HG03558 (cell line): Measurements from ENCODE around the gene MED27.

Source experiments
- ATAC-seq: cut with Tn5 transposase; IDR thresholded peaks from one replicate; pipeline ENCODE4 v1.9.1; 2021; ENCODE audit warnings: moderate number of reproducible peaks; ENCODE audit not compliant: unreplicated experiment; ENCODE audit errors: extremely low read depth

MED27 gene

GRCh38 chr9:132044176-132044875 is 35.3 kb downstream of the MED27 start:
- no peak for ATAC-seq

DNA sequence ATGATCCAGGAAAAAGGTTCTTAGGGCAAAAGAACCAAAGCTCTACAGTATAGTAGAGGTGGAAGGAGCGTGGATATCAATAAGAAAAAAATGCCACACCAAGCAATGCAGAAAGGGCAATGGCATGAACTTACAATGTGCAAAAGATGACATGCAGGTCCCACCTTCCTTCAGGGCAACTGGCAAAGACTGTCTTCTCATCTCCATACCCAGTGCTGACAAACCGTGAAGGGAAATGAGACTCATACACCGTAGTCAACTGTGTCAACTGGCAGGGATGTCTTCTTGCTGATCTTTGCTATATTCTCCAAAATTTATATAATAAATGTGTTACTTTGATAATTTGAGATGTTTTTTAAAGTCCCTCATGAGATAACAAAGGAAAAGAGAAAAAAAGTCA is 36.0 kb downstream of the MED27 start:
- ATAC-seq = no peak

- no peak for ATAC-seq
Measured at GRCh38 chr9:132042324-132042723, 37.3 kb downstream of the MED27 start.

GRCh38 chr9:132041798-132042197 is 37.9 kb downstream of the MED27 start:
- no peak for ATAC-seq

DNA sequence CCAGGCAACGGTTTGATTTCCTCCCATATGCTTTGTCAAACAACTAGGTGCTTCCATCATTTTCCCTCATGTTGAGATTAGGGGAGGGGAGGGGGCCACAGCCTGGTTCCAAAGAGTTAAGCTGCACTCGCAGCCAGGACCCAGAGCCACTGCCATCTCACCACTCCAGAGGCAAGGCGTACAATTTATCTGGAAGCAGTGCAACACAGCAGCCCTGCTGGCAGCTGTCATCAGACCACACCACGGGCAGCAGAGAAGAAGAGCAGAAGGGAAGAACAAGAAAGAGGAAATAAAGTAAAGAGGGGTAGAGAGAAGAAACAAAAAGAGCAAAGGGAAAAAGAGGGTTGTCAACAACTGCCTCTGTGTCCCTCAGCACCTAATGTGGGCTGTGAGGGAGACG is 38.9 kb downstream of the MED27 start:
- ATAC-seq = no peak

GRCh38 chr9:132040246-132040645 is 39.4 kb downstream of the MED27 start:
- no peak for ATAC-seq

GRCh38 chr9:132039284-132039683 is 40.4 kb downstream of the MED27 start:
- no peak for ATAC-seq

GRCh38 chr9:132037458-132037857 is 42.2 kb downstream of the MED27 start:
- ATAC-seq = no peak

- ATAC-seq = no peak
Measured at GRCh38 chr9:132036521-132036920, 43.1 kb downstream of the MED27 start.

DNA sequence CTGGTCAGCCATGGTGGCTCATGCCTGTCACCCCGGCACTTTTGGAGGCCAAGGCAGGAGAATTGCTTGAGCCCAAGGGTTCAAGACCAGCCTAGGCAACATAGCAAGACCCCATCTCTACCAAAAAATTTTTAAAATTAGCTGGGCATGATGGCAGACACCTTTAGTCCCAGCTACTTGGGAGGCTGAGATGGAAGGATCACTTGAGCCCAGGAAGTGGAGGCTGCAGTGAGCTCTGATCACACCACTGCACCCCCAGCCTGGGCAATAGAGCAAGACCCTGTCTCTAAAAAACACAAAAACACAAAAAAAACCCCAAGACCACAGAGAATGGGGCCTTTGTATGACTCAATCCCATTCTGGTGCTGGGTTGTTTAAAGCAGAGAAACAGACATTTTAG is 44.0 kb downstream of the MED27 start:
- ATAC-seq = no peak

GRCh38 chr9:132032238-132032950 is 47.3 kb downstream of the MED27 start:
- no peak for ATAC-seq

GRCh38 chr9:132031467-132032237 is 48.0 kb downstream of the MED27 start:
- no peak for ATAC-seq

- ATAC-seq = no peak
Measured at GRCh38 chr9:132030626-132031325, 48.9 kb downstream of the MED27 start.

- no peak for ATAC-seq
Measured at GRCh38 chr9:132027752-132028663, 51.7 kb downstream of the MED27 start.

DNA sequence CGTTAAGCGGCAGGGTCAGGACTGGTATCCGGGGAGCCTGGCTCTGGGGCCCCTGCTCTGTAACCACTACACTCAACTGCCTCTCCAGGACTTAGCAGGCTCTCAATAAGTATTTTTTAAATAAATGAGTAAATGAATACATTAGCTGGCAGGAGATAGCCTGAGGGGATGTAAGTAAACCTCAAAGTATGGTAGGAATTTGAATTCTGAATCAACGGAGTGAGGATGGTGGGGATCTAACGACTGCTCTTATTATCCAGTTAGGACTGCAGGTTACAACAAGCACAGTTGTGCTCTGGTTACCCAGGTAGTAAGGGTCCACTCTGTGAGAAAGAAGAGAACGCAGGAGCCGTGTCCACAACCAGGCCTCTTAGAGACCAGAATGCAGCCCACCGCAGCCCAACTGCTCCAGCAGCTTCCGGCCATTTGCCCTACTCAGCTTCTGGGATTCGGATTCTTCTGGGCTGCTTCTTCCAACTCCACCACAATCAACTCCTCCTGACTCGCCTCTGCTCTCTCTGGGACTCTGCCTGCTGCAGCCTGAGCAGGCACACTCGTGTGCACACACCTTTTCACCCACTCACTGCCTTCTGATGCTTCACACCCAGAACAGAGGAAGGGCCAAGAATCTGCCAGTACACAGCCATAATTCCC is 52.6 kb downstream of the MED27 start:
- ATAC-seq = no peak

DNA sequence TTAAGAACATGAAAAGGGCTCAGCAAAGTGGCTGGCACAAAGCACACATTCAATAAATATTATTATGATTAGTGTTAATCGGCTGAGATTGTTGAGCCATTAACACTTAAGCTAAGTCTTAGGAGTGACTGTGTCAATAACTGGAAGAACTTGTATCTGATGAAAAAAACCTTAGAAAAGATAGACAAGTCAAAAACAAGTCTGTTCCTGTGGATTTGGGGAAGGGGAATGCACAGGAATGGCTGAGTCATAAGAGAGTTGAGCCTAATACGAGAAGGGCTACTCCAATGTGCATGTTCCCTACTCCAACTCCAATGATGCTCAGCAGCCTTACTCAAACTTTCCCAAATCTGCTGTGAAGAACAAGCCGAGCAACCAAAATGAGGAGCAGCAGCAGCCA is 53.9 kb downstream of the MED27 start:
- no peak for ATAC-seq

DNA sequence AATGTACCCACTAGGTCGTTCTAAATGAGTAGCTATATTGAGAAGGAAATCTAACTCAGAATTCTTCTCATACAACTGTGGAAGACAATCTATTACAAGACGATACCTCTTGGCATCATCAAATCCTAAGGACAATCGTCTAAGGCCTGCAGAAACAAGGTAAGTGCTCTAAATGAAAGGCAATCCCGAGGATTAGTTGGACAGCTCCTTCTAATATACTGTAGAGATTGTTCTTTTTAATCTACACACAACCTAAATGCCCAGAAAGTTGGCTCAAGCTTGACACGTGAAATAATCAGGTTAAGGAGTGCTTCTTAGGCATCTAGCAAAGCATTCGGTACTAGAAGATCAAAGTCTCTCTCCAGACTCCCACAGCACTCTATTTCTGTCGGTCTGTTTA is 55.1 kb downstream of the MED27 start:
- ATAC-seq = no peak

GRCh38 chr9:132023419-132024180 is 56.1 kb downstream of the MED27 start:
- ATAC-seq = no peak
